HG03139 (cell line): ENCODE measurements around the gene BMP2.
A peak's percentile ranks its signal among the peaks of the same experiment; 100 is the strongest.

Source experiments
- ATAC-seq: cut with Tn5 transposase; IDR thresholded peaks from one replicate; pipeline ENCODE4 v1.9.1; 2021; ENCODE audit not compliant: unreplicated experiment

BMP2 gene

GRCh38 chr20:6828794-6829423 lies 61.4 kb downstream of the BMP2 start:
- peak; percentile 74 for ATAC-seq

- no peak for ATAC-seq
Measured at GRCh38 chr20:6829510-6830116, 62.1 kb downstream of the BMP2 start.
